HG02759 (cell line): ENCODE measurements around the gene MRPL38.
A peak's percentile ranks its signal among the peaks of the same experiment; 100 is the strongest.
"Not testable (repeated sequence)": the region's sequence is repeated elsewhere in the genome, so short reads cannot be mapped to it uniquely, and the experiment has no call there.

Experiments
- ATAC-seq: cut with Tn5 transposase; IDR thresholded peaks from one replicate; pipeline ENCODE4 v1.9.1; 2021; ENCODE audit warnings: mild to moderate bottlenecking, moderate library complexity; ENCODE audit not compliant: unreplicated experiment

MRPL38 gene

GRCh38 chr17:75897160-75898019 is 7.3 kb downstream of the MRPL38 start:
- ATAC-seq: no peak

- peak; percentile 70 for ATAC-seq
Observed at GRCh38 chr17:75896415-75897159, 8.1 kb downstream of the MRPL38 start, which contains the start of gene TRIM65. Gene TRIM65, minus strand, starts transcription at chr17:75896951. Its CDS starts 14 bp downstream, at chr17:75896937.

- ATAC-seq: no peak
Observed at GRCh38 chr17:75895370-75896155, 9.1 kb downstream of the MRPL38 start.

GRCh38 chr17:75894049-75894733 is 10.5 kb downstream of the MRPL38 start:
- ATAC-seq: no peak

GRCh38 chr17:75893305-75894048 is 11.2 kb downstream of the MRPL38 start:
- ATAC-seq: no peak

- ATAC-seq: no peak
Observed at GRCh38 chr17:75892556-75893224, 12.0 kb downstream of the MRPL38 start.

- no peak for ATAC-seq
Observed at GRCh38 chr17:75891605-75892555, 12.8 kb downstream of the MRPL38 start.

- no peak for ATAC-seq
Observed at GRCh38 chr17:75891022-75891604, 13.6 kb downstream of the MRPL38 start.

- ATAC-seq: no peak
Observed at GRCh38 chr17:75889454-75889853, 15.2 kb downstream of the MRPL38 start.

GRCh38 chr17:75888484-75888883 is 16.2 kb downstream of the MRPL38 start:
- no peak for ATAC-seq

GRCh38 chr17:75885860-75886259 is 18.8 kb downstream of the MRPL38 start:
- ATAC-seq: not testable (repeated sequence)

GRCh38 chr17:75885431-75885830 is 19.3 kb downstream of the MRPL38 start:
- no peak for ATAC-seq

GRCh38 chr17:75881678-75882454 is 22.8 kb downstream of the MRPL38 start:
- ATAC-seq: no peak

- no peak for ATAC-seq
Observed at GRCh38 chr17:75880266-75880665, 24.4 kb downstream of the MRPL38 start.

GRCh38 chr17:75878174-75878998 is 26.3 kb downstream of the MRPL38 start, which contains the start of gene TRIM47:
Gene TRIM47, minus strand, starts transcription at chr17:75878581. Its CDS starts 33 bp downstream, at chr17:75878548.
- no peak for ATAC-seq

- no peak for ATAC-seq
Observed at GRCh38 chr17:75877752-75878173, 26.9 kb downstream of the MRPL38 start.
